ENCODE results near the gene ABCA10.

ABCA10 gene

DNA sequence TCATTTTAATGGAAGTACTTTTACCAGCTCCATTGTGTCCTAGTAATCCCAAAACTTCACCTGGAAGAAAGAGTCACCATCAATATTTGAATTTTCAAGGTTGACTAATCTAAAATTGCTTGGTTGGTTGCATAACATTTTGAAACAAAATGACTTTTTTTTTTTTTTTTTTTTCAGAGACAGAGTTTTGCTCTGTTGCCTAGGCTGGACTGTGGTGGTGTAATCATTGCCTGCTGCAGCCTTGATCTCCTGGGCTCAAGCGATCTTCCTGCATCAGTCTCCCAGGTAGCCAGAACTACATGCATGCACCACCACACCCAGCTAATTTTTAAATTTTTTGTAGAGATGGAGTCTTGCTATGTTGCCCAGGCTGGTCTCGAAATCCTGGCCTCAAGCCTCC lies 74.4 kb downstream of the ABCA10 start:
- Histone ChIP-seq H3K36me3 (ENCODE audit: insufficient read depth, low read length) (no peaks in the 10 kb centered on the region), H3K9ac (ENCODE audit: low read length) (no peak overlapping the region), H3K4me3 (ENCODE audit: low read depth in 1 of 2, low read length in 2 of 2) (no peak overlapping the region), H3K27ac (ENCODE audit: low read depth, low read length) (no peak overlapping the region), H3K27me3 (ENCODE audit: control insufficient read depth in 1 of 2, insufficient read depth in 2 of 2, low read length in 2 of 2) (no peaks in the 10 kb centered on the region), H3K9me3 (ENCODE audit: low read length) (no peaks in the 10 kb centered on the region), H3K4me1 (ENCODE audit: insufficient read depth, low read length) (no peaks in the 10 kb centered on the region)

DNA sequence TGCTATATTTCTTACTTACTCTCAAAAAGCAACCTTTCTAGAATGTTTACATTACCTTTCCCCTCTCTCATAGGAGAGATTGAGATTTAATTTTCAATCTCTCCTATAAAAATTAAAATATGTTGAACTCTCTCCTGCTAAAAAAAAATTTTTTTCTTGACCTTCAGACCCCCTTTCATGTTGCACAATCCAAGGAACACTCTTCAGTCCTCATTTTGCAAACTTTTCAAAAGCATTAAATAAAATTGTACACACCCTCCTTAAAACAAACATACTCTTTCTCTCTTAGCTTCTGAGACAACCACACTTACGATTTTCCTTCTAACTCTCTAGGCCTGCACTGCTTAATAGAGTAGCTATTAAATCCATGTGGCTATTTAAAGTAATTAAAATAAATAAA lies 78.3 kb downstream of the ABCA10 start:
- no peaks in the 10 kb centered on the region for H3K9me3 ChIP-seq (ENCODE audit: low read length)
- no peaks in the 10 kb centered on the region for H3K4me1 ChIP-seq (ENCODE audit: insufficient read depth, low read length)
- no peak overlapping the region for H3K9ac ChIP-seq (ENCODE audit: low read length)
- no peak overlapping the region for H3K27ac ChIP-seq (ENCODE audit: low read depth, low read length)
- no peak overlapping the region for H3K4me3 ChIP-seq (ENCODE audit: low read depth in 1 of 2, low read length in 2 of 2)
- H3K27me3 ChIP-seq (ENCODE audit: control insufficient read depth in 1 of 2, insufficient read depth in 2 of 2, low read length in 2 of 2): no peaks in the 10 kb centered on the region
- no peaks in the 10 kb centered on the region for H3K36me3 ChIP-seq (ENCODE audit: insufficient read depth, low read length)

GRCh38 chr17:69147460-69147859 lies 81.2 kb downstream of the ABCA10 start:
- Histone ChIP-seq H3K27me3 (ENCODE audit: control insufficient read depth in 1 of 2, insufficient read depth in 2 of 2, low read length in 2 of 2) (no peaks in the 10 kb centered on the region), H3K4me1 (ENCODE audit: insufficient read depth, low read length) (no peaks in the 10 kb centered on the region), H3K9ac (ENCODE audit: low read length) (no peak overlapping the region), H3K27ac (ENCODE audit: low read depth, low read length) (no peak overlapping the region), H3K36me3 (ENCODE audit: insufficient read depth, low read length) (no peaks in the 10 kb centered on the region), H3K4me3 (ENCODE audit: low read depth in 1 of 2, low read length in 2 of 2) (no peak overlapping the region), H3K9me3 (ENCODE audit: low read length) (no peaks in the 10 kb centered on the region)

- no peak overlapping the region for H3K4me3 ChIP-seq (ENCODE audit: low read depth in 1 of 2, low read length in 2 of 2)
- H3K9ac ChIP-seq (ENCODE audit: low read length): no peak overlapping the region
- H3K27me3 ChIP-seq (ENCODE audit: control insufficient read depth in 1 of 2, insufficient read depth in 2 of 2, low read length in 2 of 2): no peaks in the 10 kb centered on the region
- H3K36me3 ChIP-seq (ENCODE audit: insufficient read depth, low read length): no peaks in the 10 kb centered on the region
- H3K27ac ChIP-seq (ENCODE audit: low read depth, low read length): no peak overlapping the region
- no peaks in the 10 kb centered on the region for H3K9me3 ChIP-seq (ENCODE audit: low read length)
- H3K4me1 ChIP-seq (ENCODE audit: insufficient read depth, low read length): no peaks in the 10 kb centered on the region
These were observed 84.0 kb downstream of the ABCA10 start for GRCh38 chr17:69144331-69145255.

- H3K9me3 ChIP-seq (ENCODE audit: low read length): no peaks in the 10 kb centered on the region
- peak overlapping the region in 1 of 2 donors; percentile 32 for H3K4me3 ChIP-seq (ENCODE audit: low read depth in 1 of 2, low read length in 2 of 2)
- no peaks in the 10 kb centered on the region for H3K27me3 ChIP-seq (ENCODE audit: control insufficient read depth in 1 of 2, insufficient read depth in 2 of 2, low read length in 2 of 2)
- no peaks in the 10 kb centered on the region for H3K36me3 ChIP-seq (ENCODE audit: insufficient read depth, low read length)
- no peak overlapping the region for H3K27ac ChIP-seq (ENCODE audit: low read depth, low read length)
- H3K4me1 ChIP-seq (ENCODE audit: insufficient read depth, low read length): no peaks in the 10 kb centered on the region
- H3K9ac ChIP-seq (ENCODE audit: low read length): no peak overlapping the region
These were observed 84.9 kb downstream of the ABCA10 start for GRCh38 chr17:69143683-69144231.

DNA sequence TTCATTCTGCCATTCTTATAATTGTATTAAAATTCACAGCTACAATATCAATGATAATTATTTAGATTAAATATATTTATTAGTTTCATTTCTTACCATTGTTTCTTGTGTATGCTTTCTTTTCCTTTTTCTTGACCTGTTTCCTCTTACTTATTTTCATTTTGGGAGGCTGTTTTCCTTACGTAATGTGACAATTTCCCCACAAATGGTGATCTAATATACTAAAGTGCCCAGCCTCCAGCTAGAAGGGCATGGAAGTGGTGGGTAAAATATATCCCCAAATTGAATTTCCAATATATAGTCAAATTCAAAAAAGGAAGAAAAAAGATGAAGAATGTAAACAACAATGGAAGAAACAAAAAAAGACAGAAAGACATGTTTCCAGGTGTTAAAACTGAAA lies 85.5 kb downstream of the ABCA10 start:
- H3K4me3 ChIP-seq (ENCODE audit: low read depth in 1 of 2, low read length in 2 of 2): peak overlapping the region in 1 of 2 donors; percentile 32
- H3K4me1 ChIP-seq (ENCODE audit: insufficient read depth, low read length): no peaks in the 10 kb centered on the region
- no peaks in the 10 kb centered on the region for H3K27me3 ChIP-seq (ENCODE audit: control insufficient read depth in 1 of 2, insufficient read depth in 2 of 2, low read length in 2 of 2)
- H3K9me3 ChIP-seq (ENCODE audit: low read length): no peaks in the 10 kb centered on the region
- H3K36me3 ChIP-seq (ENCODE audit: insufficient read depth, low read length): no peaks in the 10 kb centered on the region
- no peak overlapping the region for H3K27ac ChIP-seq (ENCODE audit: low read depth, low read length)
- no peak overlapping the region for H3K9ac ChIP-seq (ENCODE audit: low read length)

- H3K27ac ChIP-seq (ENCODE audit: low read depth, low read length): no peak overlapping the region
- peak overlapping the region in 1 of 2 donors; percentile 36 for H3K4me3 ChIP-seq (ENCODE audit: low read depth in 1 of 2, low read length in 2 of 2)
These were observed 86.3 kb downstream of the ABCA10 start for GRCh38 chr17:69142175-69142802.

GRCh38 chr17:69141431-69142174 lies 87.0 kb downstream of the ABCA10 start, which contains the start of gene ABCA6:
Gene ABCA6, minus strand, starts transcription at chr17:69141895. Its CDS starts 1,192 bp downstream, at chr17:69140703.
- Histone ChIP-seq H3K9me3 (ENCODE audit: low read length) (no peaks in the 10 kb centered on the region), H3K27me3 (ENCODE audit: control insufficient read depth in 1 of 2, insufficient read depth in 2 of 2, low read length in 2 of 2) (no peaks in the 10 kb centered on the region), H3K27ac (ENCODE audit: low read depth, low read length) (no peak within 1 kb of the TSS), H3K4me3 (ENCODE audit: low read depth in 1 of 2, low read length in 2 of 2) (peak within 1 kb of the TSS in 1 of 2 donors; percentile 36), H3K4me1 (ENCODE audit: insufficient read depth, low read length) (no peaks in the 10 kb centered on the region), H3K9ac (ENCODE audit: low read length) (peak within 1 kb of the TSS; percentile 2), H3K36me3 (ENCODE audit: insufficient read depth, low read length) (no peaks in the 10 kb centered on the region)

More at GRCh38 chr17:69142175-69142802, 86.3 kb downstream of the ABCA10 start:
- Histone ChIP-seq H3K9me3 (ENCODE audit: low read length) (no peaks in the 10 kb centered on the region), H3K27me3 (ENCODE audit: control insufficient read depth in 1 of 2, insufficient read depth in 2 of 2, low read length in 2 of 2) (no peaks in the 10 kb centered on the region), H3K36me3 (ENCODE audit: insufficient read depth, low read length) (no peaks in the 10 kb centered on the region), H3K4me1 (ENCODE audit: insufficient read depth, low read length) (no peaks in the 10 kb centered on the region), H3K9ac (ENCODE audit: low read length) (no peak overlapping the region)

- Histone ChIP-seq H3K27ac (ENCODE audit: low read depth, low read length) (no peak overlapping the region), H3K4me1 (ENCODE audit: insufficient read depth, low read length) (no peaks in the 10 kb centered on the region), H3K4me3 (ENCODE audit: low read depth in 1 of 2, low read length in 2 of 2) (no peak overlapping the region), H3K36me3 (ENCODE audit: insufficient read depth, low read length) (peaks cover 13% of the 10 kb centered on the region), H3K27me3 (ENCODE audit: control insufficient read depth in 1 of 2, insufficient read depth in 2 of 2, low read length in 2 of 2) (no peaks in the 10 kb centered on the region), H3K9me3 (ENCODE audit: low read length) (no peaks in the 10 kb centered on the region), H3K9ac (ENCODE audit: low read length) (no peak overlapping the region)
These were observed 94.5 kb downstream of the ABCA10 start for GRCh38 chr17:69134112-69134511.

DNA sequence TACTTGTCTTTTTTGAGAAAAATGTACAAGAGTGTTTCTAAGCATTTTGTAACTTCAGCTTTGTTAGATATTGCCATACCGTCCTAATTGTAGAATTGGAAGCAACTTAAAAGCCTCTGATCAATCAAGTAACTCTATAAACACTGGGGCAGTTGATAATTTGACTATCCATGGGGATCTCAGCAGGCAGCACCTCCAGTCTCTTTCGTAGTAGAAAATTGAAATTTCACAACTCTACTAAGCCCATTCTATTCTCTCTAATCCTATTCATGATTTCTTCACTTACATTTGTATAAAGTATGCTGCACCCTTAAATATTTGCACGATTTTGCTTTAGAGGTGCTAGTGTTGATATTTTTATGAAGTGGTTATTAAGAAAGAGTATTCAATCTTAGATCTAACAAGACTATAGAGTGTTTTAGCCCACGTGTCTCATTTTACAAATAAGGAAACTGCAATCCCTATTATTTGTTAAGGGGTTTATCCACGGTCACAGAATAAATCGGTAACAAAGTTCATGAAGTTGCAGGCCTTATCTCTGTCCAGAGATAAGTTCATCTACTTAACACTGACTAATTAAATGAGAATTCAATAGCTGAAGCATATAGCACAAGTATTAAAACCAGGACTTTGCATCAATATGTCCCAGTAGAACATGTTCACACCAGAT lies 97.9 kb downstream of the ABCA10 start:
- H3K9ac ChIP-seq (ENCODE audit: low read length): no peak overlapping the region
- no peaks in the 10 kb centered on the region for H3K4me1 ChIP-seq (ENCODE audit: insufficient read depth, low read length)
- no peaks in the 10 kb centered on the region for H3K27me3 ChIP-seq (ENCODE audit: control insufficient read depth in 1 of 2, insufficient read depth in 2 of 2, low read length in 2 of 2)
- H3K4me3 ChIP-seq (ENCODE audit: low read depth in 1 of 2, low read length in 2 of 2): no peak overlapping the region
- no peak overlapping the region for H3K27ac ChIP-seq (ENCODE audit: low read depth, low read length)
- H3K36me3 ChIP-seq (ENCODE audit: insufficient read depth, low read length): peaks cover 12% of the 10 kb centered on the region
- no peaks in the 10 kb centered on the region for H3K9me3 ChIP-seq (ENCODE audit: low read length)
